Neural cell (in vitro differentiated cells): Measurements from ENCODE around the gene CAPRIN1. TPM values are rescaled to one million over a fixed set of nuclear protein-coding genes. Genes with fewer than 3 reads are reported as not detected.

Experiments
- H2AFZ ChIP-seq: fragments of 200-600, 300-800 bp; sonication (generic), shearing (Covaris generic); 2 replicates; pipeline ENCODE4 v1.6.0; 2014; ENCODE audit warnings: low read depth, mild to moderate bottlenecking, antibody characterized with exemption, low read length, moderate library complexity
- H3F3A ChIP-seq: fragments of 200-600 bp; shearing (Covaris generic); 2 replicates; pipeline ENCODE4 v1.6.1; 2016; ENCODE audit warnings: mild to moderate bottlenecking, moderate library complexity, mixed read lengths, antibody characterized with exemption, low read length; ENCODE audit not compliant: insufficient read depth, poor library complexity, severe bottlenecking
- H3K27ac ChIP-seq: fragments of 200-600, 300-800 bp; sonication (generic), shearing (Covaris generic); 2 replicates; pipeline ENCODE4 v1.5.1; 2014; ENCODE audit warnings: mild to moderate bottlenecking, low read length, moderate library complexity
- H3K27me3 ChIP-seq: fragments of 300-800, 200-600 bp; sonication (generic), shearing (Covaris generic); 2 replicates; pipeline ENCODE4 v1.6.0; 2014; ENCODE audit warnings: mild to moderate bottlenecking, low read depth, low read length, moderate library complexity; ENCODE audit not compliant: insufficient read depth
- H3K36me3 ChIP-seq: fragments of 300-800, 200-600 bp; sonication (generic), shearing (Covaris generic); 2 replicates; pipeline ENCODE4 v1.5.1; 2014; ENCODE audit warnings: mild to moderate bottlenecking, antibody characterized with exemption, low read length, moderate library complexity; ENCODE audit not compliant: insufficient read depth
- H3K4me2 ChIP-seq: fragments of 300-800, 200-600 bp; sonication (generic), shearing (Covaris generic); 2 replicates; pipeline ENCODE4 v1.6.0; 2014; ENCODE audit warnings: mild to moderate bottlenecking, low read length
- H3K4me3 ChIP-seq: fragments of 300-800, 200-600 bp; sonication (generic), shearing (Covaris generic); 2 replicates; pipeline ENCODE4 v1.5.1; 2014; ENCODE audit warnings: mild to moderate bottlenecking, low read length, moderate library complexity
- H3K79me2 ChIP-seq: fragments of 200-600 bp; shearing (Covaris generic); replicated peaks from 2 replicates; pipeline ENCODE4 v1.6.0; 2014; ENCODE audit warnings: mild to moderate bottlenecking, low read length, moderate library complexity; ENCODE audit not compliant: insufficient read depth
- H3K9ac ChIP-seq: fragments of 300-800, 200-600 bp; sonication (generic), shearing (Covaris generic); 2 replicates; pipeline ENCODE4 v1.6.1; 2016; ENCODE audit warnings: mild to moderate bottlenecking, low read length, mixed read lengths
- H3K9me2 ChIP-seq: fragments of 200-600 bp; shearing (Covaris generic); 2 replicates; pipeline ENCODE4 v1.6.1; 2016; ENCODE audit warnings: mild to moderate bottlenecking, low read length, mixed read lengths; ENCODE audit not compliant: insufficient read depth
- H3K9me3 ChIP-seq: fragments of 200-600, 300-800 bp; sonication (generic), shearing (Covaris generic); 2 replicates; pipeline ENCODE4 v1.6.1; 2016; ENCODE audit warnings: mild to moderate bottlenecking, mixed run types, low read length, moderate library complexity, mixed read lengths
- H4K20me1 ChIP-seq: fragments of 200-600 bp; shearing (Covaris generic); 2 replicates; pipeline ENCODE4 v1.6.1; 2016; ENCODE audit warnings: mild to moderate bottlenecking, mixed run types; ENCODE audit not compliant: insufficient read depth
- CTCF ChIP-seq: fragments of 450-650 bp; IDR thresholded peaks from 2 replicates; pipeline ENCODE4 v1.5.1; 2014; ENCODE audit warnings: antibody characterized with exemption, mild to moderate bottlenecking, moderate library complexity; ENCODE audit not compliant: poor library complexity, severe bottlenecking
- EP300 ChIP-seq: fragments of 450-650 bp; conservative IDR thresholded peaks from 2 replicates; pipeline ENCODE4 v1.6.1; 2014; ENCODE audit warnings: antibody characterized with exemption, mild to moderate bottlenecking, moderate library complexity; ENCODE audit not compliant: poor library complexity, severe bottlenecking
- EZH2 ChIP-seq: fragments of 200-600, 300-800 bp; shearing (Covaris generic), sonication (generic); IDR thresholded peaks from 2 replicates; pipeline ENCODE4 v1.6.1; 2014; ENCODE audit warnings: antibody characterized with exemption, low read length, borderline replicate concordance, mild to moderate bottlenecking; ENCODE audit not compliant: insufficient read depth, poor library complexity, severe bottlenecking
- MXI1 ChIP-seq: fragments of 450-650 bp; conservative IDR thresholded peaks from 2 replicates; pipeline ENCODE4 v1.6.1; 2014; ENCODE audit warnings: antibody characterized with exemption, mild to moderate bottlenecking; ENCODE audit not compliant: poor library complexity, severe bottlenecking
- POLR2AphosphoS5 ChIP-seq: IDR thresholded peaks from 2 replicates; pipeline ENCODE4 v1.6.1; 2012
- RAD21 ChIP-seq: fragments of 450-650 bp; conservative IDR thresholded peaks from 2 replicates; pipeline ENCODE4 v1.6.1; 2014; ENCODE audit warnings: antibody characterized with exemption, mild to moderate bottlenecking, moderate library complexity
- REST ChIP-seq: IDR thresholded peaks from 2 replicates; pipeline ENCODE4 v1.6.1; 2012; ENCODE audit warnings: borderline replicate concordance
- SMC3 ChIP-seq: fragments of 450-650 bp; conservative IDR thresholded peaks from 2 replicates; pipeline ENCODE4 v1.6.1; 2014; ENCODE audit warnings: antibody characterized with exemption, mild to moderate bottlenecking, moderate library complexity; ENCODE audit not compliant: poor library complexity
- TAF1 ChIP-seq: IDR thresholded peaks from 2 replicates; pipeline ENCODE4 v1.6.1; 2012; ENCODE audit warnings: low read depth
- polyA plus RNA-seq: library from polyadenylated mRNA; depleted of rRNA; stranded (reverse); fragments of >200 nt; gene quantifications from 2 replicates; pipeline ENCODE4 v1.2.3, GENCODE V29; 2014

CAPRIN1 gene
- polyA plus RNA-seq, 1 donor from 2014 or later, result 256 TPM

GRCh38 chr11:34126959-34127848, 75.7 kb downstream of the CAPRIN1 start:
- H3K4me3 ChIP-seq, result no peak overlapping the region
- no peak overlapping the region for H3K4me2 ChIP-seq
- H3K79me2 ChIP-seq, result no peaks in the 10 kb centered on the region
- no peaks in the 10 kb centered on the region for H3K9me3 ChIP-seq
- H3K27ac ChIP-seq, result no peak overlapping the region
- no peaks in the 10 kb centered on the region for H3K9me2 ChIP-seq
- H3F3A ChIP-seq, result no peaks in the 10 kb centered on the region
- H3K9ac ChIP-seq, result no peak overlapping the region
- H4K20me1 ChIP-seq, result no peaks in the 10 kb centered on the region
- no peak overlapping the region for H2AFZ ChIP-seq
- H3K36me3 ChIP-seq, result peaks cover 10% of the 10 kb centered on the region
- TF ChIP-seq CTCF, result no peak
- TF ChIP-seq MXI1, result no peak
- no peak for TF ChIP-seq EP300
- H3K27me3 ChIP-seq, result no peaks in the 10 kb centered on the region

- Histone ChIP-seq H4K20me1 (no peaks in the 10 kb centered on the region), H3K27me3 (no peaks in the 10 kb centered on the region), H3K9me3 (no peaks in the 10 kb centered on the region), H2AFZ (no peak overlapping the region), H3F3A (no peaks in the 10 kb centered on the region), H3K9me2 (no peaks in the 10 kb centered on the region), H3K4me3 (no peak overlapping the region), H3K4me2 (no peak overlapping the region), H3K27ac (no peak overlapping the region), H3K36me3 (peaks cover 10% of the 10 kb centered on the region), H3K9ac (no peak overlapping the region), H3K79me2 (no peaks in the 10 kb centered on the region)
- TF ChIP-seq EP300 (no peak), TAF1 (no peak), SMC3 (no peak)
These were observed 77.3 kb downstream of the CAPRIN1 start for GRCh38 chr11:34128824-34129223.

- no peak overlapping the region for H2AFZ ChIP-seq
- TF ChIP-seq TAF1, result no peak
- TF ChIP-seq POLR2AphosphoS5, result no peak
- no peak for TF ChIP-seq CTCF
- TF ChIP-seq REST, result no peak
- TF ChIP-seq EZH2, result no peak
- no peak for TF ChIP-seq RAD21
- no peak overlapping the region for H3K4me3 ChIP-seq
- no peaks in the 10 kb centered on the region for H4K20me1 ChIP-seq
- H3F3A ChIP-seq, result no peaks in the 10 kb centered on the region
- no peaks in the 10 kb centered on the region for H3K27me3 ChIP-seq
- H3K9me3 ChIP-seq, result no peaks in the 10 kb centered on the region
- H3K36me3 ChIP-seq, result peaks cover 17% of the 10 kb centered on the region
- H3K9ac ChIP-seq, result no peak overlapping the region
- no peaks in the 10 kb centered on the region for H3K9me2 ChIP-seq
- no peaks in the 10 kb centered on the region for H3K79me2 ChIP-seq
- no peak overlapping the region for H3K4me2 ChIP-seq
- no peak overlapping the region for H3K27ac ChIP-seq
These were observed 80.9 kb downstream of the CAPRIN1 start for GRCh38 chr11:34132261-34132965.
